HEK293 (cell line): ENCODE data around the gene ZNF223.

Source experiments
- KLF9 ChIP-seq: fragments of 450-650 bp; formaldehyde crosslinking; IDR thresholded peaks from 2 replicates; pipeline ENCODE4 v1.5.1; 2016; ENCODE audit warnings: missing biosample characterization, missing genetic modification characterization, low read depth
- MEIS1 ChIP-seq: sonication (generic); formaldehyde crosslinking; IDR thresholded peaks from 2 replicates; pipeline ENCODE4 v1.8.1; 2022; ENCODE audit warnings: missing genetic modification reagents, mild to moderate bottlenecking, borderline replicate concordance
- OSR2 ChIP-seq: fragments of 450-650 bp; formaldehyde crosslinking; IDR thresholded peaks from 2 replicates; pipeline ENCODE4 v1.5.1; 2016; ENCODE audit warnings: missing biosample characterization, missing genetic modification characterization
- PRDM4 ChIP-seq: fragments of 450-650 bp; formaldehyde crosslinking; IDR thresholded peaks from 2 replicates; pipeline ENCODE4 v1.5.1; 2017; ENCODE audit warnings: missing biosample characterization, missing genetic modification characterization
- TSHZ1 ChIP-seq: fragments of 450-650 bp; formaldehyde crosslinking; IDR thresholded peaks from 2 replicates; pipeline ENCODE4 v1.5.1; 2016; ENCODE audit warnings: missing biosample characterization, missing genetic modification characterization, borderline replicate concordance
- ZFHX2 ChIP-seq: fragments of 450-650 bp; formaldehyde crosslinking; conservative IDR thresholded peaks from 2 replicates; pipeline ENCODE4 v1.5.1; 2016; ENCODE audit warnings: missing biosample characterization, missing genetic modification characterization
- ZNF214 ChIP-seq: fragments of 450-650 bp; formaldehyde crosslinking; IDR thresholded peaks from 2 replicates; pipeline ENCODE4 v1.5.1; 2017; ENCODE audit warnings: missing biosample characterization, mild to moderate bottlenecking, missing genetic modification characterization, borderline replicate concordance
- ZNF266 ChIP-seq: fragments of 450-650 bp; formaldehyde crosslinking; IDR thresholded peaks from 2 replicates; pipeline ENCODE4 v1.5.1; 2016; ENCODE audit warnings: missing biosample characterization, missing genetic modification characterization, low read depth
- ZNF341 ChIP-seq: fragments of 450-650 bp; formaldehyde crosslinking; IDR thresholded peaks from 2 replicates; pipeline ENCODE4; 2016; ENCODE audit warnings: low read depth, missing biosample characterization, missing genetic modification characterization
- ZNF501 ChIP-seq: fragments of 450-650 bp; formaldehyde crosslinking; IDR thresholded peaks from 2 replicates; pipeline ENCODE4 v1.5.1; 2016; ENCODE audit warnings: missing biosample characterization, missing genetic modification characterization
- ZNF530 ChIP-seq: fragments of 450-650 bp; formaldehyde crosslinking; IDR thresholded peaks from 2 replicates; pipeline ENCODE4 v1.5.1; 2016; ENCODE audit warnings: low read depth, missing biosample characterization, missing genetic modification characterization
- ZNF555 ChIP-seq: fragments of 450-650 bp; formaldehyde crosslinking; conservative IDR thresholded peaks from 2 replicates; pipeline ENCODE4 v1.5.1; 2017; ENCODE audit warnings: missing biosample characterization, mild to moderate bottlenecking, missing genetic modification characterization, inconsistent platforms
- ZNF560 ChIP-seq: fragments of 450-650 bp; formaldehyde crosslinking; IDR thresholded peaks from 2 replicates; pipeline ENCODE4 v1.5.1; 2017; ENCODE audit warnings: missing biosample characterization, missing genetic modification characterization, borderline replicate concordance
- ZNF571 ChIP-seq: fragments of 450-650 bp; formaldehyde crosslinking; IDR thresholded peaks from 2 replicates; pipeline ENCODE4 v1.5.0; 2017; ENCODE audit warnings: missing biosample characterization, missing genetic modification characterization
- ZNF664 ChIP-seq: fragments of 450-650 bp; formaldehyde crosslinking; IDR thresholded peaks from 2 replicates; pipeline ENCODE4 v1.5.1; 2016; ENCODE audit warnings: missing biosample characterization, missing genetic modification characterization
- ZNF777 ChIP-seq: fragments of 450-650 bp; formaldehyde crosslinking; IDR thresholded peaks from 2 replicates; pipeline ENCODE4 v1.5.1; 2017; ENCODE audit warnings: missing biosample characterization, missing genetic modification characterization, borderline replicate concordance
- ZNF792 ChIP-seq: fragments of 450-650 bp; formaldehyde crosslinking; IDR thresholded peaks from 2 replicates; pipeline ENCODE4 v1.5.1; 2016; ENCODE audit warnings: missing biosample characterization, missing genetic modification characterization
- TF ChIP-seq, protein P1 (sequence below): fragments of 450-650 bp; formaldehyde crosslinking; IDR thresholded peaks from 2 replicates; pipeline ENCODE4 v1.5.1; 2016; ENCODE audit warnings: missing biosample characterization, missing genetic modification characterization
- TF ChIP-seq, protein P2 (sequence below): fragments of 450-650 bp; formaldehyde crosslinking; IDR thresholded peaks from 2 replicates; pipeline ENCODE4 v1.5.1; 2016; ENCODE audit warnings: missing biosample characterization, missing genetic modification characterization
- TF ChIP-seq, protein P3 (sequence below): fragments of 450-650 bp; formaldehyde crosslinking; optimal IDR thresholded peaks from 2 replicates; pipeline ENCODE3; 2016; ENCODE audit warnings: missing biosample characterization, mild to moderate bottlenecking, missing genetic modification characterization
- TF ChIP-seq, protein P4 (sequence below): fragments of 450-650 bp; formaldehyde crosslinking; IDR thresholded peaks from 2 replicates; pipeline ENCODE4 v1.5.1; 2017; ENCODE audit warnings: missing biosample characterization, missing genetic modification characterization
- TF ChIP-seq, protein P5 (sequence below): fragments of 450-650 bp; IDR thresholded peaks from 2 replicates; pipeline ENCODE4 v1.5.1; 2018; ENCODE audit warnings: missing biosample characterization, mild to moderate bottlenecking, missing genetic modification characterization

The ZNF223 gene

GRCh38 chr19:44113138-44113783 lies 61.4 kb downstream of the ZNF223 start, which contains the start of gene ZNF225 (continued):
- TF ChIP-seq, protein P1, sequence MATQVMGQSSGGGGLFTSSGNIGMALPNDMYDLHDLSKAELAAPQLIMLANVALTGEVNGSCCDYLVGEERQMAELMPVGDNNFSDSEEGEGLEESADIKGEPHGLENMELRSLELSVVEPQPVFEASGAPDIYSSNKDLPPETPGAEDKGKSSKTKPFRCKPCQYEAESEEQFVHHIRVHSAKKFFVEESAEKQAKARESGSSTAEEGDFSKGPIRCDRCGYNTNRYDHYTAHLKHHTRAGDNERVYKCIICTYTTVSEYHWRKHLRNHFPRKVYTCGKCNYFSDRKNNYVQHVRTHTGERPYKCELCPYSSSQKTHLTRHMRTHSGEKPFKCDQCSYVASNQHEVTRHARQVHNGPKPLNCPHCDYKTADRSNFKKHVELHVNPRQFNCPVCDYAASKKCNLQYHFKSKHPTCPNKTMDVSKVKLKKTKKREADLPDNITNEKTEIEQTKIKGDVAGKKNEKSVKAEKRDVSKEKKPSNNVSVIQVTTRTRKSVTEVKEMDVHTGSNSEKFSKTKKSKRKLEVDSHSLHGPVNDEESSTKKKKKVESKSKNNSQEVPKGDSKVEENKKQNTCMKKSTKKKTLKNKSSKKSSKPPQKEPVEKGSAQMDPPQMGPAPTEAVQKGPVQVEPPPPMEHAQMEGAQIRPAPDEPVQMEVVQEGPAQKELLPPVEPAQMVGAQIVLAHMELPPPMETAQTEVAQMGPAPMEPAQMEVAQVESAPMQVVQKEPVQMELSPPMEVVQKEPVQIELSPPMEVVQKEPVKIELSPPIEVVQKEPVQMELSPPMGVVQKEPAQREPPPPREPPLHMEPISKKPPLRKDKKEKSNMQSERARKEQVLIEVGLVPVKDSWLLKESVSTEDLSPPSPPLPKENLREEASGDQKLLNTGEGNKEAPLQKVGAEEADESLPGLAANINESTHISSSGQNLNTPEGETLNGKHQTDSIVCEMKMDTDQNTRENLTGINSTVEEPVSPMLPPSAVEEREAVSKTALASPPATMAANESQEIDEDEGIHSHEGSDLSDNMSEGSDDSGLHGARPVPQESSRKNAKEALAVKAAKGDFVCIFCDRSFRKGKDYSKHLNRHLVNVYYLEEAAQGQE (tag by site-specific recombination): no peak; the same call in 1 of the 2 replicates
- no peak; the same call in 1 of the 2 replicates for TF ChIP-seq ZNF777 (tag by site-specific recombination)
- TF ChIP-seq, protein P2, sequence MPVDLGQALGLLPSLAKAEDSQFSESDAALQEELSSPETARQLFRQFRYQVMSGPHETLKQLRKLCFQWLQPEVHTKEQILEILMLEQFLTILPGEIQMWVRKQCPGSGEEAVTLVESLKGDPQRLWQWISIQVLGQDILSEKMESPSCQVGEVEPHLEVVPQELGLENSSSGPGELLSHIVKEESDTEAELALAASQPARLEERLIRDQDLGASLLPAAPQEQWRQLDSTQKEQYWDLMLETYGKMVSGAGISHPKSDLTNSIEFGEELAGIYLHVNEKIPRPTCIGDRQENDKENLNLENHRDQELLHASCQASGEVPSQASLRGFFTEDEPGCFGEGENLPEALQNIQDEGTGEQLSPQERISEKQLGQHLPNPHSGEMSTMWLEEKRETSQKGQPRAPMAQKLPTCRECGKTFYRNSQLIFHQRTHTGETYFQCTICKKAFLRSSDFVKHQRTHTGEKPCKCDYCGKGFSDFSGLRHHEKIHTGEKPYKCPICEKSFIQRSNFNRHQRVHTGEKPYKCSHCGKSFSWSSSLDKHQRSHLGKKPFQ: no peak
- TF ChIP-seq OSR2 (tag by site-specific recombination): no peak; the same call in 1 of the 2 replicates
- TF ChIP-seq ZNF501 (tag by site-specific recombination): 0 out of 2 replicates have a peak, but pooled peaks have one; percentile 34
- TF ChIP-seq ZNF214: no peak
- TF ChIP-seq PRDM4 (tag by site-specific recombination): 0 out of 2 replicates have a peak, but pooled peaks have one; percentile 36
- TF ChIP-seq ZNF792 (tag by site-specific recombination): no peak
- no peak for TF ChIP-seq ZNF664 (tag by site-specific recombination)
- TF ChIP-seq ZNF530 (tag by site-specific recombination): no peak
- TF ChIP-seq, protein P3, sequence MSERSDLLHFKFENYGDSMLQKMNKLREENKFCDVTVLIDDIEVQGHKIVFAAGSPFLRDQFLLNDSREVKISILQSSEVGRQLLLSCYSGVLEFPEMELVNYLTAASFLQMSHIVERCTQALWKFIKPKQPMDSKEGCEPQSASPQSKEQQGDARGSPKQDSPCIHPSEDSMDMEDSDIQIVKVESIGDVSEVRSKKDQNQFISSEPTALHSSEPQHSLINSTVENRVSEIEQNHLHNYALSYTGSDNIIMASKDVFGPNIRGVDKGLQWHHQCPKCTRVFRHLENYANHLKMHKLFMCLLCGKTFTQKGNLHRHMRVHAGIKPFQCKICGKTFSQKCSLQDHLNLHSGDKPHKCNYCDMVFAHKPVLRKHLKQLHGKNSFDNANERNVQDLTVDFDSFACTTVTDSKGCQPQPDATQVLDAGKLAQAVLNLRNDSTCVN: peak; percentile 53
- TF ChIP-seq KLF9: no peak; the same call in 1 of the 2 replicates
- TF ChIP-seq ZNF341 (tag by site-specific recombination): peak; percentile 73
- TF ChIP-seq ZNF555: no peak
- TF ChIP-seq, protein P4, sequence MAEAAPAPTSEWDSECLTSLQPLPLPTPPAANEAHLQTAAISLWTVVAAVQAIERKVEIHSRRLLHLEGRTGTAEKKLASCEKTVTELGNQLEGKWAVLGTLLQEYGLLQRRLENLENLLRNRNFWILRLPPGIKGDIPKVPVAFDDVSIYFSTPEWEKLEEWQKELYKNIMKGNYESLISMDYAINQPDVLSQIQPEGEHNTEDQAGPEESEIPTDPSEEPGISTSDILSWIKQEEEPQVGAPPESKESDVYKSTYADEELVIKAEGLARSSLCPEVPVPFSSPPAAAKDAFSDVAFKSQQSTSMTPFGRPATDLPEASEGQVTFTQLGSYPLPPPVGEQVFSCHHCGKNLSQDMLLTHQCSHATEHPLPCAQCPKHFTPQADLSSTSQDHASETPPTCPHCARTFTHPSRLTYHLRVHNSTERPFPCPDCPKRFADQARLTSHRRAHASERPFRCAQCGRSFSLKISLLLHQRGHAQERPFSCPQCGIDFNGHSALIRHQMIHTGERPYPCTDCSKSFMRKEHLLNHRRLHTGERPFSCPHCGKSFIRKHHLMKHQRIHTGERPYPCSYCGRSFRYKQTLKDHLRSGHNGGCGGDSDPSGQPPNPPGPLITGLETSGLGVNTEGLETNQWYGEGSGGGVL (tag by site-specific recombination): no peak
- no peak for TF ChIP-seq ZNF571
- TF ChIP-seq ZNF266 (tag by site-specific recombination): no peak
- no peak for TF ChIP-seq MEIS1
- TF ChIP-seq, protein P5, sequence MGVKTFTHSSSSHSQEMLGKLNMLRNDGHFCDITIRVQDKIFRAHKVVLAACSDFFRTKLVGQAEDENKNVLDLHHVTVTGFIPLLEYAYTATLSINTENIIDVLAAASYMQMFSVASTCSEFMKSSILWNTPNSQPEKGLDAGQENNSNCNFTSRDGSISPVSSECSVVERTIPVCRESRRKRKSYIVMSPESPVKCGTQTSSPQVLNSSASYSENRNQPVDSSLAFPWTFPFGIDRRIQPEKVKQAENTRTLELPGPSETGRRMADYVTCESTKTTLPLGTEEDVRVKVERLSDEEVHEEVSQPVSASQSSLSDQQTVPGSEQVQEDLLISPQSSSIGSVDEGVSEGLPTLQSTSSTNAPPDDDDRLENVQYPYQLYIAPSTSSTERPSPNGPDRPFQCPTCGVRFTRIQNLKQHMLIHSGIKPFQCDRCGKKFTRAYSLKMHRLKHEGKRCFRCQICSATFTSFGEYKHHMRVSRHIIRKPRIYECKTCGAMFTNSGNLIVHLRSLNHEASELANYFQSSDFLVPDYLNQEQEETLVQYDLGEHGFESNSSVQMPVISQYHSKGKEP (tag by site-specific recombination): peak; percentile 80
- peak; percentile 36; the same call in 1 of the 2 replicates for TF ChIP-seq TSHZ1
- TF ChIP-seq ZNF560 (tag by site-specific recombination): no peak
- no peak; the same call in none of the 2 replicates for TF ChIP-seq ZFHX2 (tag by site-specific recombination)
